B cell (primary cell): Measurements from ENCODE around the gene PPP6R3.

ENCODE experiments used
- CTCF ChIP-seq: fragments of 200-600 bp; IDR thresholded peaks from one replicate; pipeline ENCODE4 v1.8.0; 2022; ENCODE audit warnings: antibody characterized with exemption, mild to moderate bottlenecking
- EZH2 ChIP-seq: IDR thresholded peaks from 2 replicates; pipeline ENCODE4 v1.6.1; 2012; ENCODE audit warnings: borderline replicate concordance, low read depth, mild to moderate bottlenecking, moderate library complexity, low read length; ENCODE audit not compliant: insufficient read depth, poor library complexity, severe bottlenecking

DNA sequence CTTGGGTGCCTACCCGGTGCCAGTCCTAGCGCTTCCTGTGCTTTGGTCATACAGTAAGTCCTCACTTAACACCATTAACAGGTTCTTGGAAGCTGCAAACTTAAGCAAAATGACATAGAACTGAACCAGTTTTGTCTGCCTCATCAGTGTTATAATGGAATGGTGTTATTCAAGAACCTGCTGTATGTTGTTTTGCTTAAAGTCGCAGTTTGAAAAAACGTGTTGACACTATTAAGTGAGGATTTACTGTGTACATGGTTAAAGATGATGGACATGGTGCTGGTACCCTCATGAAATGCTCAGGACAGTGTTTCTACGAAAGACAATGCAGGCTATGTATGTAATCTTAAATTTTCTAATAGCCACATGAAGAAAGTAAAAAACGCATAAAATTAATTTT, 41.3 kb downstream of the PPP6R3 start:
- no peak for TF ChIP-seq CTCF
- no peak for TF ChIP-seq EZH2
